Karpas-422 (cell line): ENCODE results near the gene XIST. TPM values are rescaled to one million over a fixed set of nuclear protein-coding genes. Genes with fewer than 3 reads are reported as not detected.
"Not testable (repeated sequence)": the region's sequence is repeated elsewhere in the genome, so short reads cannot be mapped to it uniquely, and the experiment has no call there.

ENCODE experiments used
- DNase-seq: peaks from one replicate; pipeline ENCODE4 v3.0.0-alpha.2; 2015
- H2AFZ ChIP-seq: fragments of 200-600 bp; sonication (generic); 2 replicates; pipeline ENCODE4 v1.6.1; 2014; ENCODE audit warnings: antibody characterized with exemption, low read length, mixed read lengths
- H3K27ac ChIP-seq: fragments of 200-600 bp; sonication (generic); 2 replicates; pipeline ENCODE4 v1.5.1; 2014; ENCODE audit warnings: mild to moderate bottlenecking, low read length, moderate library complexity
- H3K27me3 ChIP-seq: fragments of 200-600 bp; sonication (generic); 2 replicates; pipeline ENCODE4 v1.6.1; 2014; ENCODE audit warnings: low read length, mixed read lengths
- H3K36me3 ChIP-seq: fragments of 200-600 bp; sonication (generic); 2 replicates; pipeline ENCODE4 v1.6.1; 2014; ENCODE audit warnings: low read length, mixed read lengths; ENCODE audit not compliant: insufficient read depth
- H3K4me1 ChIP-seq: fragments of 200-600 bp; sonication (generic); 2 replicates; pipeline ENCODE4 v1.6.1; 2014; ENCODE audit warnings: mild to moderate bottlenecking, low read length, mixed read lengths
- H3K4me2 ChIP-seq: fragments of 200-600 bp; sonication (generic); 2 replicates; pipeline ENCODE4 v1.6.1; 2014; ENCODE audit warnings: low read length, low read depth, mild to moderate bottlenecking; ENCODE audit not compliant: poor library complexity, severe bottlenecking
- H3K4me3 ChIP-seq: fragments of 200-600 bp; sonication (generic); 2 replicates; pipeline ENCODE4 v1.5.1; 2014; ENCODE audit warnings: mild to moderate bottlenecking, antibody characterized with exemption, low read length, mixed read lengths
- H3K79me2 ChIP-seq: fragments of 200-600 bp; sonication (generic); 2 replicates; pipeline ENCODE4 v1.6.1; 2014; ENCODE audit warnings: mild to moderate bottlenecking, low read length, mixed read lengths
- H3K9ac ChIP-seq: fragments of 200-600 bp; sonication (generic); 2 replicates; pipeline ENCODE4 v1.6.0; 2014; ENCODE audit warnings: low read length
- H3K9me2 ChIP-seq: fragments of 200-600 bp; sonication (generic), shearing (Covaris generic); replicated peaks from 2 replicates; pipeline ENCODE4 v1.6.0; 2014; ENCODE audit warnings: mild to moderate bottlenecking, low read length, moderate library complexity; ENCODE audit not compliant: insufficient read depth
- H3K9me3 ChIP-seq: fragments of 300-700, 200-600 bp; sonication (generic); 2 replicates; pipeline ENCODE4 v1.6.1; 2014; ENCODE audit warnings: low read length, mixed read lengths
- H4K20me1 ChIP-seq: fragments of 200-600 bp; sonication (generic); 2 replicates; pipeline ENCODE4 v1.6.1; 2014; ENCODE audit warnings: mild to moderate bottlenecking, antibody characterized with exemption, low read length, low read depth; ENCODE audit not compliant: insufficient read depth
- total RNA-seq: library from RNA; depleted of rRNA; stranded (reverse); fragments of >200 nt; shearing (Covaris generic); gene quantifications from 2 replicates; pipeline ENCODE4 v1.2.3, GENCODE V29; 2014; ENCODE audit warnings: low replicate concordance

XIST gene
- total RNA-seq, 1 experiment from 2014 or later = 256 TPM

DNA sequence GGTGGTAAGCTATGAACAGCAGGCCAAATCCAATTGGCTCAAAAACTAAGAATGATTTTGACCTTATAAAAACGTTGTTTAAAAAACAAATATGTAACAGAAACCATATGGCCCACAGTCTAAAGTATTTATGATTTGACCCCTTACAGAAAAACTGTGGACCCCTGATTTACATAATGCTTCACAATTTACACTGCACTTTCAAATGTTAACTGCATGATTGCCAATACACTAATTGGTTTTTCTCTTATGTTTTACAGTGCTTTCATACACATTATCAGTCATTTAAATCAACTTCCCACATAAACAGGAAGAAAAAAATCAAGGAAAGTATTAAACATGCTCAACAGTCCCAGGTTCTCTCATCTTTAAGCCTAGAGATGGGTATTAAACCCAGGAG, 26.9 kb downstream of the XIST start:
- Histone ChIP-seq H3K9me3 (no peaks in the 10 kb centered on the region), H3K9ac (no peak overlapping the region), H3K4me1 (no peaks in the 10 kb centered on the region), H2AFZ (no peak overlapping the region), H3K9me2 (no peaks in the 10 kb centered on the region), H3K4me3 (no peak overlapping the region), H3K4me2 (no peak overlapping the region), H3K27me3 (no peaks in the 10 kb centered on the region), H3K27ac (no peak overlapping the region), H3K79me2 (peaks cover 27% of the 10 kb centered on the region), H3K36me3 (peaks cover 41% of the 10 kb centered on the region), H4K20me1 (peaks cover 50% of the 10 kb centered on the region)
- no peak for DNase-seq

DNA sequence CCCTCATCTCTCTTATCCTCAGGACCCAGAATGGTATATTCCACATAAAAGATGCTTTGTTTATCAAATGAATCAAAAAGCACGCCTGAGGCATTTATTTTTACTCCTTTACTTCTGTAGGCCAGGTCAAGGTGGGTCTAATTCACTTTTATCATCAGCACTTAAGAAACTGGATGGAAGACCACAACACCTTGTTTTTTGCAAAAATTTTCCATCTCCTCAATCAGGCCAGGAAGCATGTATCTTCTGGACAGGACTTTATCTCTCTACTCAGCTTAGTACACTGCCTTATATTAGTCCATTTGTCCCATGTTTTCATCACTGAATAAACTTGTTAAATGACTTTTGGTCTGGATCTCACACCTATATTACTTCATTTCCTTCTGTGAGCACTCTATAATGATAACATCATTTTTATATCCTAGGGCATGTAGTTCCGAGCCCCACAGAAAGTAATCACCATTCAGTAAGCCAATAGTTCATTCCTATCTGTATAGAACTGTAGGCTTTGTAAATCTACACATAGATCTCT, 29.0 kb downstream of the XIST start:
- no peaks in the 10 kb centered on the region for H3K9me3 ChIP-seq
- H4K20me1 ChIP-seq = peaks cover 32% of the 10 kb centered on the region
- no peaks in the 10 kb centered on the region for H3K9me2 ChIP-seq
- H3K4me1 ChIP-seq = no peaks in the 10 kb centered on the region
- DNase-seq = peak; percentile 31
- no peak overlapping the region for H3K9ac ChIP-seq
- H3K36me3 ChIP-seq = peaks cover 37% of the 10 kb centered on the region
- H3K4me2 ChIP-seq = no peak overlapping the region
- H3K27me3 ChIP-seq = no peaks in the 10 kb centered on the region
- no peak overlapping the region for H2AFZ ChIP-seq
- no peak overlapping the region for H3K27ac ChIP-seq
- H3K79me2 ChIP-seq = peaks cover 13% of the 10 kb centered on the region; the same call in 1 of the 2 replicates
- H3K4me3 ChIP-seq = no peak overlapping the region

DNA sequence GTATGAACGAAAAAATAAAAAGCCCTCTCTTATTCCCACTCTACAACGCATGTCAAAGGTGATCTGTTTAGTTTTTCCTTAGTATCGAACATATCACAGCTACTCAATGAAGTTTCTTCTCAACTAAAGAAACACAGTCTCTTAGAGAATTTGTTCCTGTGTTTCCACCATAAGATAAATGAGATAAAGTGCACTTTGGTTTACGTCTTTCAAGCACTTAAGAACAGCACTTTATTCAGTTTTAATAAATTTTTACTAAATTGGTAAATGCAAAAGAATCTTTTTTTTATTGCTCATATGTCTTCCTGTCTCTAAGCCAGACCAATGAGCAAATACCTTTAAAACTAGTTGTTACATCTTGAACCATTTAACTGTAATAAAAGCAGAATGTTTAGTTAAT, 29.7 kb downstream of the XIST start:
- Histone ChIP-seq H3K9ac (no peak overlapping the region), H4K20me1 (peaks cover 27% of the 10 kb centered on the region)
- DNase-seq = peak; percentile 39

DNA sequence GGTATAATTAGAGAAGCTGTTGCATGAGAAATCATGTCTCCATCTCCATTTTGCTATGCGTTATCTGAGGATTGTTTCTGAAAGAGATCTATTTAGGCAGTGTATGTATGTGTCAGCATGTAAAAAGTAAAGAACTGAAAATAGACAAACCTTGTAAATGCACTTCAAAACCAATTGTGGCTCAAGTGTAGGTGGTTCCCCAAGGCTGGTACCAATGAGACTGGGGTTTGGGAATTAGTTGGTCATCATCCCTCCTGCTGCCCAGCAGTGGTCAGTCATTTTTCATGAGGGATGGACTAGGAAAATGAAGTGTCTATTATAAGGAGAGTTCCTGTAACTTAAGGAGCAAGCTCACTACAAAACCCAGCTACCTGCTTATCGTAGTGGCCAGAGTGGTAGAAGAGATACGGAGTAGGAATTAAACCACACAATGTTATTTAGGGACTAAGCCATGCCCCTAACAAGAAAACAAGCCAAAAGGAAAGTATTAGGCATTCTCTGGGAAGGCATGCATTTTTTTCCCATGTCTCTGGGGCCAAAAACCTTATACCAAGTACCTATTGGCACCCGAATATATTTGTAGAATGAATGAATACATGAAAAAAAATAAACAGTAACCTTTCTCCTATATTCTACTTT, 30.5 kb downstream of the XIST start:
- Histone ChIP-seq H3K4me1 (no peaks in the 10 kb centered on the region), H3K4me2 (no peak overlapping the region), H3K9me2 (no peaks in the 10 kb centered on the region), H3K9ac (no peak overlapping the region), H3K36me3 (peaks cover 25% of the 10 kb centered on the region; the same call in 1 of the 2 replicates), H3K4me3 (no peak overlapping the region), H3K27me3 (no peaks in the 10 kb centered on the region), H2AFZ (no peak overlapping the region), H3K9me3 (no peaks in the 10 kb centered on the region), H3K27ac (no peak overlapping the region), H3K79me2 (0 out of 2 replicates have a peak, but pooled peaks cover 2% of the 10 kb centered on the region), H4K20me1 (peaks cover 20% of the 10 kb centered on the region)
- peak; percentile 19 for DNase-seq

More for the DNA sequence above, 29.7 kb downstream of the XIST start:
- H3K4me2 ChIP-seq = no peak overlapping the region
- H3K27me3 ChIP-seq = no peaks in the 10 kb centered on the region
- no peaks in the 10 kb centered on the region for H3K4me1 ChIP-seq
- H3K4me3 ChIP-seq = no peak overlapping the region
- no peaks in the 10 kb centered on the region for H3K9me2 ChIP-seq
- no peak overlapping the region for H2AFZ ChIP-seq
- H3K27ac ChIP-seq = no peak overlapping the region
- H3K9me3 ChIP-seq = no peaks in the 10 kb centered on the region
- H3K36me3 ChIP-seq = peaks cover 32% of the 10 kb centered on the region
- H3K79me2 ChIP-seq = peaks cover 8% of the 10 kb centered on the region; the same call in 1 of the 2 replicates

DNA sequence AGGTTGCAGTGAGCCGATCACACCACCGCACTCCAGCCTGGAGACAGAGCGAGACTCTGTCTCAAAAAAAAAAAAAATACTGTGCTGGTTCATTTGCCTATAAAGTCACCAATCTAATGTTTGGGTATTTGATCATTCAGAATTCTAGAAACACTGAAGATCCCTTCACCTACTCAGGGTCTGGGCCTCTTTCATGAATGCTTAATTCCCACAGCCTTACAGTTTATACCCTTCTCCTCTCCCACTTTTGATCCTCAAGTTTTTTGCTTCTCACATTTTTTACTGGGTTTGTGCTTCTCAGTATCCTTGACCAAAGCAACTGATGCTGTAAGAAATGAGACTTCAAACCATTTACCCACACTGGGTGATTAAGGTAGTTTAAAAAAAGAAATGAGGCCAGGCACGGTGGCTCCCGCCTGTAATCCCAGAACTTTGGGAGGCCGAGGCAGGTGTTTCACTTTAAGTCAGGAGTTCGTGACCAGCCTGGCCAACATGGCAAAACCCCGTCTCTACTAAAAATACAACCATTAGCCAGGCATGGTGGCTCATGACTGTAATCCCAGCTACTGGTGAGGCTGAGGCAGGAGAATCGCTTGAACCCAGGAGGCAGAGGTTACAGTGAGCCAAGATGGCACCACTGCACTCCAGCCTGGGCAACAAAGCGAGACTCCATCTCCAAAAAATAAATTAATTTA, 32.5 kb downstream of the XIST start:
- not testable (repeated sequence) for H3K36me3 ChIP-seq, H3K27ac ChIP-seq
- peak; percentile 40 for DNase-seq

DNA sequence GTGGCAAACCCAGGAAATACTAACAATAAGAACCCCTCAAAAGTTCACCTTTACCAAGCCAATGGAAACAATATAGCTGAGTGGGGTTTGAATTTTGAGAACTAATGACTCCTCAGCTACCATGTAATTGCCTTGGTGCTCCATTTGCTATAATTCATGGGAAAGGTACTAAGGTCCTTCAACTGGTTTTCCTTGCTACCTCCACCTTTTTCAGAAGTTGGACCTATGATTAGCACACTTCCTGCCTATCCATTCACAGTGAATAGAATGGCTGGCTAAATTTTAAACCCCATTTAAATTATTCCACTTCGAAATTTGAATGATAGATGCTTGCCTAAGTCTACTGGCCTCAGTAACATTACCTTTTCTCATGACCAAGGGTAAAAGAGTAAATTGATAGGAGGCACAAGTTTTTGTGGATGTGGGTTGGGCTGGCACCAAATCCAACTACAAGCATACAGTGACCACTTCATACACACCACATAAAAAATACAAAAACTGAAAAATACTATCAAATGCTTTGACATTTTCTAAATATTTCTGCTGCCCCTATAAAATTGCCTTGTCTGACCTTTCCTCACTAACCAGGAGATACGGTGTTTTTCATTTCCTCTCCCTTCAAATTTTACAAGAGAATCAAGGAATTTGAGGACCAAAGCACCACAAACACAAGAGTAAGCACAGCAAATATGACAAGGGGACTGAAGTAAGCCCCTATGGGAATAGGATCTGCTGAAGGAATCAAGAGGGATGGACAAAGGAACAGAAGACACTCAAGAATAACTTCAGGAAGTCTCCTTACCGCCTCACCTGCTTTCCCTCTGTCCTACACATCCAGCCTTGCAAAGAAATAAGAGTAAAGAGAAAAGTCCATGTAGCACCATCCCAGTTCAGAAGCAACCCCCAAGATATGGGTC, 34.1 kb downstream of the XIST start:
- no peaks in the 10 kb centered on the region for H3K27me3 ChIP-seq
- H3K9me2 ChIP-seq = no peaks in the 10 kb centered on the region
- H2AFZ ChIP-seq = no peak overlapping the region
- H3K4me3 ChIP-seq = no peak overlapping the region
- no peaks in the 10 kb centered on the region for H3K4me1 ChIP-seq
- H3K9me3 ChIP-seq = no peaks in the 10 kb centered on the region
- H3K9ac ChIP-seq = no peak overlapping the region
- H3K79me2 ChIP-seq = no peaks in the 10 kb centered on the region
- peaks cover 6% of the 10 kb centered on the region; the same call in 1 of the 2 replicates for H3K36me3 ChIP-seq
- peaks cover 3% of the 10 kb centered on the region; the same call in 1 of the 2 replicates for H4K20me1 ChIP-seq
- H3K4me2 ChIP-seq = no peak overlapping the region
- peak; percentile 40 for DNase-seq
- no peak overlapping the region for H3K27ac ChIP-seq

More for the DNA sequence above, 32.5 kb downstream of the XIST start:
- not testable (repeated sequence) for H3K4me3 ChIP-seq, H3K4me1 ChIP-seq, H3K9me3 ChIP-seq, H3K9ac ChIP-seq, H4K20me1 ChIP-seq, H3K27me3 ChIP-seq, H3K4me2 ChIP-seq, H3K79me2 ChIP-seq, H3K9me2 ChIP-seq, H2AFZ ChIP-seq

DNA sequence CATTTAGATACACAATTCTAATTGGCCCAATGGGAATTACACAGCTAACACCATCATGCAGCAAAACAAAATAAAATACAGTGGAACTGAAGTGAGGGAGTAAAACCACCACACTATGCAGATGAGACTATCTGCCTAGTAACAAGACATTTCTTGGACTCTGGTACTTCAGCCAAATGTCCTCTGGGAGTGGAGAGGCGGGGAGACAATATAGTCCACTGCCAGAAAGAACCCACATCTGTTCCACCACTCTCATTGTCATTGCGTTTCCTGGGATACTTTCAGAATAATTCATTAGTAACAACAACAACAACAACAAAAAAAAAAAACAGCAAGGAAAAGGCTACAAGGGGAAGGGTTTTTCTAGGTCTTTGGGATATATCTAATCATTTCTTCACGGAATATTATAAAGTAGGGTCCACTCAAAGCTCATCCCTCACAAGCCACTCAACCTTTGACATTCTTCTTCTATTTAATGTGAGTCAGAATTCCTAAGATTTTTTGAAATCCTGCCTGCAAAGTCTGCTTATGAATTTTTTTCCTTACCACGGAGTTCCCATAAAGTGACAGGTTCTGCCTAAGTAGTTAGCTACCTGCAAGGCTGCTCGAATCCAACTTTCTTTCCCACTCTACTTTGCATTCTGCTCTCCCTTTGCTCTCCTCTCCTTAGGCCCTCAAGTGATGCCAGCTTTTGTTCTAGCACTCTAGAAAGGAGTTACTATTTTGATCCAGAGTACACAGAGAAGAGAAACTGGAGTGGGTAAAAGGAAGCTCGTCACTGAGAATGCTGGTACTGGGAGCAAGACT, 34.9 kb downstream of the XIST start:
- Histone ChIP-seq H3K9me2 (no peaks in the 10 kb centered on the region), H2AFZ (no peak overlapping the region), H3K9me3 (no peaks in the 10 kb centered on the region), H3K4me1 (no peaks in the 10 kb centered on the region), H3K4me2 (no peak overlapping the region), H4K20me1 (peaks cover 3% of the 10 kb centered on the region; the same call in 1 of the 2 replicates), H3K27ac (no peak overlapping the region), H3K4me3 (no peak overlapping the region), H3K9ac (no peak overlapping the region), H3K36me3 (peaks cover 6% of the 10 kb centered on the region; the same call in 1 of the 2 replicates), H3K79me2 (no peaks in the 10 kb centered on the region), H3K27me3 (no peaks in the 10 kb centered on the region)
- peak; percentile 38 for DNase-seq
